Measurements from ENCODE around the gene TNRC18.

GRCh38 chr7:5406957-5407945 is 16.4 kb downstream of the TNRC18 start:
- no peak for TF ChIP-seq EZH2 (IDR thresholded peaks at IDR 0.05)
- no peak for TF ChIP-seq POLR2AphosphoS5 (IDR thresholded peaks at IDR 0.05; ENCODE audit: borderline replicate concordance, low read depth, low read length)
- TF ChIP-seq FOXP2 (optimal IDR thresholded peaks at IDR 0.05; ENCODE audit: control extremely low read depth, extremely low read length, insufficient read depth), result no peak

All from SK-N-MC (cell line).